DND-41 (cell line): Measurements from ENCODE around the gene TP53AIP1.

Experiments
- CTCF ChIP-seq: IDR thresholded peaks from 2 replicates; pipeline ENCODE4 v1.5.1; 2012; ENCODE audit warnings: borderline replicate concordance, low read length, moderate library complexity, mild to moderate bottlenecking; ENCODE audit not compliant: poor library complexity, severe bottlenecking; ENCODE audit errors: extremely low read depth
- EZH2 ChIP-seq: IDR thresholded peaks from 3 replicates; pipeline ENCODE4 v1.6.1; 2012; ENCODE audit warnings: borderline replicate concordance, low read depth, mild to moderate bottlenecking, moderate library complexity, low read length, inconsistent platforms; ENCODE audit not compliant: severe bottlenecking

GRCh38 chr11:128967578-128967977 lies 24.9 kb upstream of the TP53AIP1 start:
- TF ChIP-seq CTCF (no peak), EZH2 (no peak)
